ENCODE measurements around the gene SERPINB12. TPM values are rescaled to one million over a fixed set of nuclear protein-coding genes. Genes with fewer than 3 reads are reported as not detected.

SERPINB12 gene
- total RNA-seq, 5 donors from 2014 or later (not counting 1 experiment from before 2014, with no cell fraction given) = not detected

DNA sequence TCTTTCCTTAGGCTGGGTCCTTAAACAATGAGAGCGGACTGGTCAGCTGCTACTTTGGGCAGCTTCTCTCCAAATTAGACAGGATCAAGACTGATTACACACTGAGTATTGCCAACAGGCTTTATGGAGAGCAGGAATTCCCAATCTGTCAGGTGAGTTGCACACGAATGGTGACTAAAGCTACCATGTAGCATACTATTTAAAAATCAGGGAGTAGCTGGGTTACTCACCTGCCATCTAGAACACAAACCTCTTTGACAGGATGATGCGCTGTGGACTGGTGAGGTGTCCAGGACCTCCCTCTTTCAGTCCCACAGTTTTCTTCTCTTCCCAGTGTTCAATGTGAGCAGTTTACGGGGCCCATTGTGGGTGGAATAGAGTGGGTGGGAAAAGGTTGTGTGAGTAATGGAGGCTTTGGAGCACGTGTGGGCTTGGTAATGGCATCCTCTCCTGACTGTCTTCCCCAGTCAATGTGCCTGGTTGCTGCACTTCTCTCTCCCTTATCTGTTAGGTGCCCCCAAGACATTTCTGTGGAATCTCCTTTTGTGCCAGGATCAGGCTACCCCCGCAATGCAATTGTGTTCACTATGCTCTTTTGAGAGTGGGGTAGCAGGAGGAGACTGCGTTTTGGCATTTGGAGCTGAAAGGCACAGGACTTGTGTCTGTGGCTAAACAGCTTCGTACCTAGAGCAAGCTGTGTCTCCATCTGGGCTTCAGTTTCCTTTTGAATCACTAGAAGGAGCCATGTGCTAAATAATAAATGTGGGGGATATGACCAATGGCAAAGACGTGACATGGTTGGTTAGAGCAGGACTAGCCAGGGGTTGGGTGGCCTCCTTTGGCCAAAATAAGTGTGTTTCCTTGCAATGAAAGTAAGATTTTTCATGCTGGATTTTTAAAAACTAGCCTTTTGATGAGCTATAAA lies 17.7 kb downstream of the SERPINB12 start:
- Histone ChIP-seq H3K36me3 (ENCODE audit: control insufficient read depth in 2 of 2, extremely low read depth in 1 of 2, insufficient read depth in 1 of 2, low read length in 1 of 2) (no peaks in the 10 kb centered on the region), H3K27me3 (replicated peaks in 1 of 2; ENCODE audit: control insufficient read depth in 2 of 2, extremely low read depth in 1 of 2, insufficient read depth in 2 of 2, low read length in 1 of 2) (peaks cover 0 to 4% of the 10 kb centered on the region in 2 experiments), H3K9me3 (no peaks in the 10 kb centered on the region), H3K27ac (ENCODE audit: low read length) (no peak overlapping the region), H3K4me1 (ENCODE audit: control insufficient read depth in 1 of 2, extremely low read depth in 1 of 2, insufficient read depth in 2 of 2, low read length in 2 of 2) (no peaks in the 10 kb centered on the region), H3K4me3 (ENCODE audit: control insufficient read depth in 1 of 2, extremely low read depth in 1 of 2, low read length in 1 of 2) (no peak overlapping the region)
- Mint-ChIP-seq H3K36me3 (no peaks in the 10 kb centered on the region), H3K4me1 (no peaks in the 10 kb centered on the region), H3K27me3 (peaks cover 11% of the 10 kb centered on the region in 2 donors), H3K4me3 (no peak overlapping the region), H3K27ac (no peak overlapping the region), H3K9me3 (no peaks in the 10 kb centered on the region)
- 79% methylated on average over 5 of the region's 9 CpGs for WGBS (ENCODE audit: insufficient coverage)
- POLR2A ChIA-PET = no interaction called here
- DNase-seq (no peak), ATAC-seq (replicated peaks in 1 of 4) (no peak)
- CTCF ChIA-PET = no interaction called here

DNA sequence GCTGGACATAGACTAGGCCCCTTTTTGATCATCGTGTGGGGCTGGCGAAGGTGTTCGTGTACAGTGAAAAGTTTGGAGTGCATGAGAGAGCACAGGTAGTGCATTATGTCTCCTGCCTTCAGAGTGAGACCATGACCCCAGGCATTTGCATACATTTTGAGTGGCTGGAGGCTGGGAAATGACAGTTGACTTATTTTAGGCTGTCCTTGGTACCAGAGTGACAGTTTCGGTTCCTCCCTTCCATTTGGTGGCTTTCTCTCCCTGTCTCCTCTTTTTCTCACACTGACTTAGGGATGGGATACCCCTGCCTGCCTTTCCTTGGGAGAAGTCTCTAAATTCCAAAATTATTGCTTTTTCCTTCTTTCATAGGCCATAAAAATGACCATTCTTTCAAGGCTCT lies 20.1 kb downstream of the SERPINB12 start:
- Histone ChIP-seq H3K27me3 (replicated peaks in 1 of 2; ENCODE audit: control insufficient read depth in 2 of 2, extremely low read depth in 1 of 2, insufficient read depth in 2 of 2, low read length in 1 of 2) (peaks cover 0 to 5% of the 10 kb centered on the region in 2 experiments), H3K4me3 (ENCODE audit: control insufficient read depth in 1 of 2, extremely low read depth in 1 of 2, low read length in 1 of 2) (no peak overlapping the region), H3K36me3 (ENCODE audit: control insufficient read depth in 2 of 2, extremely low read depth in 1 of 2, insufficient read depth in 1 of 2, low read length in 1 of 2) (no peaks in the 10 kb centered on the region), H3K27ac (ENCODE audit: low read length) (no peak overlapping the region), H3K9me3 (no peaks in the 10 kb centered on the region), H3K4me1 (ENCODE audit: control insufficient read depth in 1 of 2, extremely low read depth in 1 of 2, insufficient read depth in 2 of 2, low read length in 2 of 2) (no peaks in the 10 kb centered on the region)
- CTCF ChIA-PET = no interaction called here
- WGBS (ENCODE audit: insufficient coverage) = 100% methylated on average over 3 of the region's 4 CpGs
- Mint-ChIP-seq H3K9me3 (no peaks in the 10 kb centered on the region), H3K4me1 (no peaks in the 10 kb centered on the region), H3K27ac (no peak overlapping the region), H3K36me3 (no peaks in the 10 kb centered on the region), H3K27me3 (peaks cover 7 to 11% of the 10 kb centered on the region in 2 donors), H3K4me3 (no peak overlapping the region)
- no peak for ATAC-seq (replicated peaks in 1 of 4)
- DNase-seq = no peak
- POLR2A ChIA-PET = no interaction called here

DNA sequence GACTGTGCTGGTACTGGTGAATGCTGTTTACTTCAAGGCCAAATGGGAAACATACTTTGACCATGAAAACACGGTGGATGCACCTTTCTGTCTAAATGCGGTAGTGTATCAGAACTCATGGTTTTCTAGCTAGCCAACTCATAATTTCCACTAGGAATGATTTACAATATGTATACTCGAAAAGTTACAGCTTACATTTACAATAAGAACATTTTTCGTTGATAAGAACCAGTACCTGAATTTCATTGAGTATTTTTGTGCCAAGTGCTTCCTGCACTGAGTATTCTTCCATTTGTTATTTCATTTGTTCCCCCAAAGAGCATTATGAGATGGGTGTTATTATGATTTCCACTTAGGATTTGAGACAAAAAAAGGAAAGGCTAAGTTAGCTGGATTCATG lies 21.9 kb downstream of the SERPINB12 start:
- no peaks in the 10 kb centered on the region for H3K36me3 Mint-ChIP-seq
- ATAC-seq (replicated peaks in 1 of 4) (no peak), DNase-seq (no peak)
- Histone ChIP-seq H3K4me1 (ENCODE audit: control insufficient read depth in 1 of 2, extremely low read depth in 1 of 2, insufficient read depth in 2 of 2, low read length in 2 of 2) (no peaks in the 10 kb centered on the region), H3K36me3 (ENCODE audit: control insufficient read depth in 2 of 2, extremely low read depth in 1 of 2, insufficient read depth in 1 of 2, low read length in 1 of 2) (no peaks in the 10 kb centered on the region), H3K4me3 (ENCODE audit: control insufficient read depth in 1 of 2, extremely low read depth in 1 of 2, low read length in 1 of 2) (no peak overlapping the region), H3K27me3 (replicated peaks in 1 of 2; ENCODE audit: control insufficient read depth in 2 of 2, extremely low read depth in 1 of 2, insufficient read depth in 2 of 2, low read length in 1 of 2) (peaks cover 0 to 18% of the 10 kb centered on the region in 2 experiments), H3K9me3 (no peaks in the 10 kb centered on the region), H3K27ac (ENCODE audit: low read length) (no peak overlapping the region)
- no peaks in the 10 kb centered on the region for H3K4me1 Mint-ChIP-seq
- no peaks in the 10 kb centered on the region for H3K9me3 Mint-ChIP-seq
- no peak overlapping the region for H3K27ac Mint-ChIP-seq
- WGBS (ENCODE audit: insufficient coverage) = no CpG with 5 or more reads among the region's 4 CpGs
- peaks cover 13 to 19% of the 10 kb centered on the region in 2 donors for H3K27me3 Mint-ChIP-seq
- POLR2A ChIA-PET = no interaction called here
- CTCF ChIA-PET = no interaction called here
- H3K4me3 Mint-ChIP-seq = no peak overlapping the region

DNA sequence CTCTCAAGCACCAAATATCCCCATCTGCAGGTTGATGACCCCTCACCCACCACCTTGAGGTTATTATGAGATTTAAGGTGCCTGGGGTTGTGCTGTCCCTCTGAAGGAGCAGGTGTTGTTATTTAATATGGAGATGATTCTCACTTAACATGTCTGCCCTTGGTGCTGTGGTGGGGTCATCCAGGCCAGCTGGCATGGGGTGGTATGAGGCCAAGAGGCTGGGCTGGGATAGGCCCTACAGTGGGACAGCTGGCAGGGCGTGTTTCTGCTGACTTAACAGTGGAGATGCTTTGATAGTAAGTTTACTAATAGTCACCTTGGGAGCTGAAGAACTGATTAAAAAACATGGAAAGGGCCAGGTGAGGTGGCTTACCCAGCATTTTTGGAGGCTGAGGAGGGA lies 22.4 kb downstream of the SERPINB12 start:
- CTCF ChIA-PET = no interaction called here

DNA sequence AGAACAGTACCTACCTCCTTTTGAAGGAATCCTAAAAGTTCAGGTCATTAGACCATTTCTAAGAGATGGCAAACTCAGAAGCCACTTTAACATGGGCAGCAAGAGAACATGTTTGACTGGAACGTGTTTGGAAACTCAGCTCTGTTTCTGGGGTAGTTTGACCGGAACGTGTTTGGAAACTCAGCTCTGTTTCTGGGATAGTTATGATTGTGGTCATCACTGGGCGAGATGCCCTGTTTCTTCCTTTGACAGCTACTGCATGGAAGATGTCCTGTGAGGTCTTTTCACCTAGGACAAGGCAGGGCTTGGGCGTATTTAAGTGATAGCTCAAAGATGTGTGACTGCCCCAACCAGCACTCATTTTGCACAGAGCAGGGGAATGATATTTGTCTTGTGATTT lies 25.1 kb downstream of the SERPINB12 start:
- H3K36me3 ChIP-seq (ENCODE audit: control insufficient read depth in 2 of 2, extremely low read depth in 1 of 2, insufficient read depth in 1 of 2, low read length in 1 of 2) = no peaks in the 10 kb centered on the region
- WGBS (ENCODE audit: insufficient coverage) = 48% methylated on average over 4 of the region's 5 CpGs
- no peaks in the 10 kb centered on the region for H3K36me3 Mint-ChIP-seq
- H3K4me1 ChIP-seq (ENCODE audit: control insufficient read depth in 1 of 2, extremely low read depth in 1 of 2, insufficient read depth in 2 of 2, low read length in 2 of 2) = no peaks in the 10 kb centered on the region
- CTCF ChIA-PET = no interaction called here
- H3K27ac ChIP-seq (ENCODE audit: low read length) = no peak overlapping the region
- DNase-seq (no peak), ATAC-seq (replicated peaks in 1 of 4) (no peak)
- no peaks in the 10 kb centered on the region for H3K9me3 Mint-ChIP-seq
- H3K27me3 Mint-ChIP-seq = peaks cover 13 to 17% of the 10 kb centered on the region in 2 donors
- no peaks in the 10 kb centered on the region for H3K9me3 ChIP-seq
- H3K4me3 ChIP-seq (ENCODE audit: control insufficient read depth in 1 of 2, extremely low read depth in 1 of 2, low read length in 1 of 2) = no peak overlapping the region
- H3K4me1 Mint-ChIP-seq = no peaks in the 10 kb centered on the region
- POLR2A ChIA-PET = no interaction called here
- H3K27me3 ChIP-seq (replicated peaks in 1 of 2; ENCODE audit: control insufficient read depth in 2 of 2, extremely low read depth in 1 of 2, insufficient read depth in 2 of 2, low read length in 1 of 2) = peaks cover 0 to 18% of the 10 kb centered on the region in 2 experiments
- no peak overlapping the region for H3K27ac Mint-ChIP-seq
- no peak overlapping the region for H3K4me3 Mint-ChIP-seq

More for the DNA sequence above, 22.4 kb downstream of the SERPINB12 start:
- WGBS (ENCODE audit: insufficient coverage) = 44% methylated on average over 1 of the region's 1 CpG
- Histone ChIP-seq H3K9me3 (no peaks in the 10 kb centered on the region), H3K36me3 (ENCODE audit: control insufficient read depth in 2 of 2, extremely low read depth in 1 of 2, insufficient read depth in 1 of 2, low read length in 1 of 2) (no peaks in the 10 kb centered on the region), H3K27ac (ENCODE audit: low read length) (no peak overlapping the region), H3K4me3 (ENCODE audit: control insufficient read depth in 1 of 2, extremely low read depth in 1 of 2, low read length in 1 of 2) (no peak overlapping the region), H3K27me3 (replicated peaks in 1 of 2; ENCODE audit: control insufficient read depth in 2 of 2, extremely low read depth in 1 of 2, insufficient read depth in 2 of 2, low read length in 1 of 2) (peaks cover 0 to 18% of the 10 kb centered on the region in 2 experiments), H3K4me1 (ENCODE audit: control insufficient read depth in 1 of 2, extremely low read depth in 1 of 2, insufficient read depth in 2 of 2, low read length in 2 of 2) (no peaks in the 10 kb centered on the region)
- H3K4me3 Mint-ChIP-seq = no peak overlapping the region
- no peak for ATAC-seq (replicated peaks in 1 of 4)
- H3K4me1 Mint-ChIP-seq = no peaks in the 10 kb centered on the region
- no peaks in the 10 kb centered on the region for H3K36me3 Mint-ChIP-seq
- no peak overlapping the region for H3K27ac Mint-ChIP-seq
- DNase-seq = no peak
- POLR2A ChIA-PET = no interaction called here
- peaks cover 13% of the 10 kb centered on the region in 2 donors for H3K27me3 Mint-ChIP-seq
- no peaks in the 10 kb centered on the region for H3K9me3 Mint-ChIP-seq

DNA sequence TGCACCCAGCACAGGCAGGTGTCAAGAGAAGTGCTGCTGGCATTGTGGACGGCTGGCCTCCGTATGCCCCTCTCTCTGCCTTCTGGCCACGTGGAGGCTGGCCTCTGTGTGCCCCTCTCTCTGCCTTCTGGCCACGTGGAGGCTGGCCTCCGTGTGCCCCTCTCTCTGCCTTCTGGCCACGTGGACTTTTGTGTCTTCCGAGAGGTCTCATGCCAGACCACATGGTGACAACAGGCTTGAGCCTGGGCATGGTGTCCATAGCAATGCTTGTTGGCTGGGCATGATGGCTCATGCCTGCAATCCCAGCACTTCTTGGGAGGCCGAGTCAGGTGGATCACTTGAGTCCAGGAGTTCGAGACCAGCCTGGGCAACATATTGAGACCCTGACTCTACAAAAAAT lies 25.7 kb downstream of the SERPINB12 start:
- peaks cover 16 to 20% of the 10 kb centered on the region in 2 donors for H3K27me3 Mint-ChIP-seq
- CTCF ChIA-PET = no interaction called here
- H3K9me3 ChIP-seq = no peaks in the 10 kb centered on the region
- POLR2A ChIA-PET = no interaction called here
- H3K4me1 Mint-ChIP-seq = no peaks in the 10 kb centered on the region
- H3K4me3 Mint-ChIP-seq = no peak overlapping the region
- no peaks in the 10 kb centered on the region for H3K9me3 Mint-ChIP-seq
- no peaks in the 10 kb centered on the region for H3K4me1 ChIP-seq (ENCODE audit: control insufficient read depth in 1 of 2, extremely low read depth in 1 of 2, insufficient read depth in 2 of 2, low read length in 2 of 2)
- DNase-seq = no peak
- ATAC-seq (replicated peaks in 1 of 4) = no peak
- H3K36me3 ChIP-seq (ENCODE audit: control insufficient read depth in 2 of 2, extremely low read depth in 1 of 2, insufficient read depth in 1 of 2, low read length in 1 of 2) = no peaks in the 10 kb centered on the region
- 70% methylated on average over 9 of the region's 9 CpGs for WGBS (ENCODE audit: insufficient coverage)
- no peak overlapping the region for H3K4me3 ChIP-seq (ENCODE audit: control insufficient read depth in 1 of 2, extremely low read depth in 1 of 2, low read length in 1 of 2)
- H3K27ac ChIP-seq (ENCODE audit: low read length) = no peak overlapping the region
- H3K27me3 ChIP-seq (replicated peaks in 1 of 2; ENCODE audit: control insufficient read depth in 2 of 2, extremely low read depth in 1 of 2, insufficient read depth in 2 of 2, low read length in 1 of 2) = peaks cover 0 to 18% of the 10 kb centered on the region in 2 experiments
- peak overlapping the region in 1 of 2 donors; percentile 23 for H3K27ac Mint-ChIP-seq
- no peaks in the 10 kb centered on the region for H3K36me3 Mint-ChIP-seq

All from T-cell (primary cell).